HepG2 (cell line): Measurements from ENCODE around the gene EMID1. TPM values are rescaled to one million over a fixed set of nuclear protein-coding genes. Genes with fewer than 3 reads are reported as not detected.

Experiments
- HNF4A ChIP-seq: sonication (generic); formaldehyde crosslinking; IDR thresholded peaks from 2 replicates; pipeline ENCODE4 v1.4.0; 2020; ENCODE audit warnings: missing genetic modification reagents
- IRF2 ChIP-seq: IDR thresholded peaks from 2 replicates; pipeline ENCODE4 v1.6.1; 2018; ENCODE audit warnings: missing genetic modification reagents, missing compliant biosample characterization
- KLF6 ChIP-seq: IDR thresholded peaks from 2 replicates; pipeline ENCODE4 v1.8.0; 2016; ENCODE audit warnings: missing biosample characterization, missing genetic modification reagents
- KMT2A ChIP-seq: sonication (generic); formaldehyde crosslinking; IDR thresholded peaks from 2 replicates; pipeline ENCODE4 v1.4.0; 2020; ENCODE audit warnings: missing genetic modification reagents
- PATZ1 ChIP-seq: sonication (generic); formaldehyde crosslinking; IDR thresholded peaks from 2 replicates; pipeline ENCODE4 v1.4.0; 2020; ENCODE audit warnings: missing genetic modification reagents
- SKI ChIP-seq: fragments of 450-650 bp; IDR thresholded peaks from one replicate; pipeline ENCODE4 v1.6.1; 2018; ENCODE audit warnings: mild to moderate bottlenecking; ENCODE audit not compliant: partially characterized antibody
- SMYD3 ChIP-seq: sonication (generic); formaldehyde crosslinking; IDR thresholded peaks from 2 replicates; pipeline ENCODE4 v1.8.1; 2023; ENCODE audit warnings: mild to moderate bottlenecking, missing genetic modification reagents
- SP4 ChIP-seq: sonication (generic); formaldehyde crosslinking; IDR thresholded peaks from 2 replicates; pipeline ENCODE4 v1.8.1; 2023; ENCODE audit warnings: mild to moderate bottlenecking, missing genetic modification reagents
- ZNF280D ChIP-seq: sonication (generic); formaldehyde crosslinking; IDR thresholded peaks from 2 replicates; pipeline ENCODE4 v1.5.1; 2020; ENCODE audit warnings: mild to moderate bottlenecking, missing genetic modification reagents
- ZNF326 ChIP-seq: sonication (generic); formaldehyde crosslinking; IDR thresholded peaks from 2 replicates; pipeline ENCODE4 v1.4.0; 2020; ENCODE audit warnings: missing genetic modification reagents, borderline replicate concordance
- ZNF407 ChIP-seq: sonication (generic); formaldehyde crosslinking; IDR thresholded peaks from one replicate; pipeline ENCODE4 v1.5.1; 2020; ENCODE audit warnings: mild to moderate bottlenecking, missing genetic modification reagents; ENCODE audit errors: not compliant biosample characterization
- ZNF44 ChIP-seq: sonication (generic); formaldehyde crosslinking; IDR thresholded peaks from 2 replicates; pipeline ENCODE4 v1.5.1; 2020; ENCODE audit warnings: mild to moderate bottlenecking, missing genetic modification reagents
- polyA plus RNA-seq, 8 experiments: library from polyadenylated mRNA; depleted of rRNA in 3 of 8; stranded (reverse) in 7 of 8; unstranded in 1 of 8; fragments of >200 nt; fragmentation: Illumina TruSeq in 4 of 8; extraction: Trizol in 4 of 8; gene quantifications; 2 replicates each; pipeline versions ENCODE4 v1.2.1 to v1.2.3, GENCODE V29; 2011 to 2016; ENCODE audit warnings: low read depth in 4 of 8, missing spikeins in 1 of 8, mixed read lengths in 1 of 8; ENCODE audit not compliant: insufficient read depth in 1 of 8
- total RNA-seq, 5 experiments: library from RNA; depleted of rRNA; stranded (reverse); fragments of >200 nt; fragmentation: Illumina TruSeq; extraction: Trizol; gene quantifications; 2 replicates each; pipeline ENCODE4 v1.2.3, GENCODE V29; 2016; ENCODE audit warnings: low read depth in 1 of 5

The EMID1 gene
- total and polyA plus RNA-seq, 2 of the 13 experiments (the other 11 are each of a cell fraction or from before 2014, with no cell fraction given) = 0.45 to 0.82 TPM

- TF ChIP-seq ZNF280D (CRISPR knock-in tag) (no peak), ZNF44 (CRISPR knock-in tag) (no peak), SMYD3 (no peak), KLF6 (CRISPR knock-in tag) (no peak), ZNF326 (no peak), ZNF407 (CRISPR knock-in tag) (peak; percentile 68), KMT2A (no peak), SP4 (peak; percentile 27; the same call in 1 of the 2 replicates), HNF4A (peak; percentile 36; the same call in 1 of the 2 replicates), IRF2 (CRISPR knock-in tag) (peak; percentile 26; the same call in 1 of the 2 replicates), PATZ1 (CRISPR knock-in tag) (no peak), SKI (no peak)
These were observed 26.6 kb downstream of the EMID1 start (continued) for GRCh38 chr22:29231971-29232959.
